ENCODE measurements around the gene NAB1. TPM values are rescaled to one million over a fixed set of nuclear protein-coding genes. Genes with fewer than 3 reads are reported as not detected.

NAB1 gene
- total and polyA plus RNA-seq, 8 donors = 14.2 to 121 (median 35.3) TPM

- H3K4me1 ChIP-seq = peaks cover 15 to 80% (median 46%) of the 10 kb centered on the region in 4 donors
- H3K27me3 ChIP-seq = no peaks in the 10 kb centered on the region
- H3K4me3 ChIP-seq = no peak overlapping the region
- no peaks in the 10 kb centered on the region for H3K9me3 ChIP-seq
- TF ChIP-seq CTCF (IDR thresholded peaks at IDR 0.05) (no peak), POLR2A (IDR thresholded peaks at IDR 0.05) (no peak), EP300 (IDR thresholded peaks at IDR 0.05) (no peak), POLR2AphosphoS5 (IDR thresholded peaks at IDR 0.05) (no peak)
- DNase-seq = no peak
- intact Hi-C loops (cut with DNase I; ENCODE audit: low total_unique reads) = loop anchor here (10.0 kb wide), 1 partner anchor 121 kb away; the partner anchor contains the start of gene NEMP2
- peaks cover 0 to 10% (median 7%) of the 10 kb centered on the region in 4 donors for H3K36me3 ChIP-seq
- no peak overlapping the region for H3K27ac ChIP-seq
- 73 to 87% (median 79%) methylated on average over 3 of the region's 3 CpGs for WGBS, 5 donors
Measured at GRCh38 chr2:190655570-190655969, 6.7 kb downstream of the NAB1 start.

- TF ChIP-seq CTCF (IDR thresholded peaks at IDR 0.05) = no peak
- TF ChIP-seq POLR2A (IDR thresholded peaks at IDR 0.05) = no peak
- DNase-seq = peak in 1 of 2 donors; percentile 54
- intact Hi-C loops (cut with DNase I; ENCODE audit: low total_unique reads) = loop anchor here (10.0 kb wide), 1 partner anchor 122 kb away; the partner anchor contains the start of gene NEMP2
- H3K27me3 ChIP-seq = no peaks in the 10 kb centered on the region
- 13 to 34% (median 23%) methylated on average over 2 of the region's 2 CpGs for WGBS, 5 donors
- no peak overlapping the region for H3K4me3 ChIP-seq
- H3K9me3 ChIP-seq = no peaks in the 10 kb centered on the region
- H3K36me3 ChIP-seq = peaks cover 0 to 10% (median 7%) of the 10 kb centered on the region in 4 donors
- H3K4me1 ChIP-seq = peaks cover 15 to 77% (median 44%) of the 10 kb centered on the region in 4 donors
- no peak overlapping the region for H3K27ac ChIP-seq
Measured at GRCh38 chr2:190656301-190656700, 7.4 kb downstream of the NAB1 start.

GRCh38 chr2:190657474-190658255, 8.8 kb downstream of the NAB1 start:
- no peaks in the 10 kb centered on the region for H3K9me3 ChIP-seq
- no peaks in the 10 kb centered on the region for H3K27me3 ChIP-seq
- DNase-seq = no peak
- intact Hi-C loops (cut with DNase I; ENCODE audit: low total_unique reads) = loop anchor here (10.0 kb wide), 1 partner anchor 123 kb away; the partner anchor contains the start of gene NEMP2
- TF ChIP-seq CTCF (IDR thresholded peaks at IDR 0.05) (no peak), POLR2AphosphoS5 (IDR thresholded peaks at IDR 0.05) (no peak), EP300 (IDR thresholded peaks at IDR 0.05) (no peak), POLR2A (IDR thresholded peaks at IDR 0.05) (no peak)
- no peak overlapping the region for H3K27ac ChIP-seq
- no peak overlapping the region for H3K4me3 ChIP-seq
- 72 to 86% (median 78%) methylated on average over 4 of the region's 4 CpGs for WGBS, 5 donors
- peaks cover 0 to 10% (median 7%) of the 10 kb centered on the region in 4 donors for H3K36me3 ChIP-seq
- peaks cover 18 to 78% (median 47%) of the 10 kb centered on the region in 4 donors for H3K4me1 ChIP-seq

GRCh38 chr2:190659553-190659952, 10.7 kb downstream of the NAB1 start:
- H3K27me3 ChIP-seq = no peaks in the 10 kb centered on the region
- peaks cover 15 to 76% (median 41%) of the 10 kb centered on the region in 4 donors for H3K4me1 ChIP-seq
- WGBS, 5 donors = 91 to 96% (median 95%) methylated on average over 4 to 8 of the region's 8 CpGs
- intact Hi-C loops (cut with DNase I; ENCODE audit: low total_unique reads) = loop anchor here (10.0 kb wide), 1 partner anchor 125 kb away; the partner anchor contains the start of gene NEMP2
- DNase-seq = no peak
- H3K4me3 ChIP-seq = no peak overlapping the region
- no peaks in the 10 kb centered on the region for H3K9me3 ChIP-seq
- H3K36me3 ChIP-seq = peaks cover 0 to 10% (median 7%) of the 10 kb centered on the region in 4 donors
- TF ChIP-seq EP300 (IDR thresholded peaks at IDR 0.05) (no peak), POLR2AphosphoS5 (IDR thresholded peaks at IDR 0.05) (no peak), CTCF (IDR thresholded peaks at IDR 0.05) (no peak), POLR2A (IDR thresholded peaks at IDR 0.05) (no peak)
- peak overlapping the region in 1 of 5 donors; percentile 8 for H3K27ac ChIP-seq

All from stomach (tissue), 9 donors.